GM19455 (cell line): ENCODE measurements around the gene RABGAP1L.
"Not testable (repeated sequence)": the region's sequence is repeated elsewhere in the genome, so short reads cannot be mapped to it uniquely, and the experiment has no call there.

Source experiments
- ATAC-seq: cut with Tn5 transposase; IDR thresholded peaks from one replicate; pipeline ENCODE4 v1.9.1; 2021; ENCODE audit not compliant: unreplicated experiment

The RABGAP1L gene

GRCh38 chr1:174550296-174550695 lies 391.0 kb downstream of the RABGAP1L start:
- ATAC-seq: no peak

DNA sequence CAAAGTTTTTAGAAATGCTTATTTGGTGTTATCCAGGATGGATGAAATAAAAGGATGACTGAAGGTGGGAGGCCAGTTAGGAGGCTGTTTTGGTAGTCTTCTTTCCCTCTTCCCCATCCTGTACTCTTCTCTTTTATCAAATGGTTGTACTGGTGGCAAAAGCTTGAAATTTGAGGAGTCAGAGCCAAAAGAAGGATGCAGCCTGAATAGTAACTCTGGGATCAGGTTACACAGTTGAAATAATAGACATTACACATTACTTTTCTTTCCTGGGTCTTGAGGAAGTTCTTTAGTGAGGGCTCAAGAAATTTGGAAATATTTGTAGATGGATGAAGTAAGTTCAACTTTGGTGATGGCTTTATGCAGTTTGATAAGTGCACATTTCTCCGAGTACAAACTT lies 397.1 kb downstream of the RABGAP1L start:
- ATAC-seq: no peak

DNA sequence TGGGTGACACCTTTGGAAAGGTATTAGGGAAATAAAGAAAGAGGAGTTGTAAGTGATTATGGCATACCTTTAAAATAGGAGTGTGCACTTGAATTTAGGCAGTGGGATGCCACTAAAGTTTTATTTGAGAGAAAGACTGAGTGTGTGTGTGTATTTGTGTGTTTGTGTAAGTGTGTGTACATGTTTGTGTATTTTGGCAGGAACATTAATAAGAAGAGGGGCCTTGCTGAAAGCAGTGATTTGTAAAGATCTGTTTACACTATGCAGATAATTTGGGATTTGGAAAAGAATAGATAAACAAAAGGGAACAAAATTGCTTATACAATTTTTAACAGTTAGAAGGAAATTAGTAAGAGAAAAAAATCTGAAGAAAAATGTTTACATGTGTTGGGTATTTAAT lies 409.2 kb downstream of the RABGAP1L start:
- ATAC-seq: no peak

DNA sequence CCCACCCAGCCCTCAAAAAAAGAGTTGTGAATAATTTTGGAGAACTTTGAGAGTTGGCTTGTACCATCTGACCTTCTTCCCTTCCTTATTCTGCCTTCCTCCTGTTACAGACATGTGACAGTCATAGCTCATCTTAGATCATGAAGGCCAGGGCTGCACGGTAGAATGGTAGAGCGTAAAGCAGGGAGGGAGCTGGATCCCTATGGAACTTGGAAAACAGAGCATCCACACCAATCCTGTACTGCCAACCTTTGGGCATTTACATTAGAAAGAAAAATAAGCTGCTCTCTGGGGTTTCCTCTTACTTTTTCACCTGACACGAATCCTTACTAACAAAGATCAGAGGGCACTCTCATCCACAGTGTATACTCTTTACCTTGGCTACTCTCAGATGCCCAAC lies 409.9 kb downstream of the RABGAP1L start:
- no peak for ATAC-seq

DNA sequence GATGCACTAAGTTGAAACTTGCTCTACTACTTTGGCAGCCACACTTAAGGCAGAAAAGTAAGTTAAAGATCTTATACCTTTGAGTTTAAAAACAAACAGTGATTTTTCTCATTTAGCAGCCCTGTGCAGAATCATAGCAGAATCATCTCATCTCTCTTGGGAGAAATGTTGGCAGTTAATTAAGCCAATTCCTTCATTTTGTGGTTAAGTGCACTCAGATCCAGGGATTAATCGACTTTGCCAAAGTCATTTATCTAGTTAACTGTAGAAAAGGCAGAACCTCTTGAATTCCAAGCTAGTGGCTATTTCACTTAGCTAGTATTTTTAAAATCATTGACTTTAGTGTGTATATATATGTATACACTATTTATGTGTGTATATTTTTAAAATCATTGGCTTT lies 413.5 kb downstream of the RABGAP1L start:
- ATAC-seq: no peak

GRCh38 chr1:174576120-174576519 lies 416.8 kb downstream of the RABGAP1L start:
- ATAC-seq: not testable (repeated sequence)

- ATAC-seq: no peak
These were observed 418.4 kb downstream of the RABGAP1L start for GRCh38 chr1:174577681-174578080.

DNA sequence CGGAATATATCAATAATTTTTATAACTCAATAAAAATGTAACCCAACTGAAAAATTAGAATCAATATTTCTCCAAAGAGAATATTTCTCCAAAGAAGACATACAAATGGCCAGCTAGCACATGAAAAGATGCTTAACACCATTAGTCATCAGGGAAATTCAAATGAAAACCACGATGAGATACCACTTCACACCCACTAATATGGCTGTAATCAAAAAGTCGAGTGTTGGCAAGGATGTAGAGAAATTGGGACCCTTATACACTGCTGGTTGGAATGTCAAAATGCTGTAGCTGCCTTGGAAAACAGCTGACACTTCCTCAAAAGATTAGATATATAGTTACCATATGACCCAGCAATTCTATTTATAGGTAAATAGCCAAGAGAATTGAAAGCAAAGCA lies 421.5 kb downstream of the RABGAP1L start:
- no peak for ATAC-seq

DNA sequence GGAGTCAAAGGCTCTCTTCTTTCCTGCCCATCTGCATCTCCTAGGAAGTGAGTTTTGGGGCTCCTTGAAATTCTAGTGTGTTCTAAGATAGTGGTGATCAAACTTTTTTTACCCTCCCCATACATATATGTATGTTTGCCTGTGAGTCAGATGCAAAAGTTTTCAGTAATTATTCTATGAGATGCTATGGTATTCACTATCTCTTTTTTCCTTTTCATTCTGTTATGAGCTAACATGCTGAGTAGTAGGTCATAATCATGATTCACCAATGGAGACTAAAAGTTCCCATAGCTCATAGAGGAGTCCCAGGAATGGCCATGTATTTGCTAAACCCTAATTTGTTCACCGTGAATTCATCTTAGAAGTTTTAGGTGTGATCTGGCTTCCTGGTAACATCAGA lies 424.0 kb downstream of the RABGAP1L start:
- no peak for ATAC-seq

GRCh38 chr1:174584071-174584470 lies 424.8 kb downstream of the RABGAP1L start:
- ATAC-seq: no peak

DNA sequence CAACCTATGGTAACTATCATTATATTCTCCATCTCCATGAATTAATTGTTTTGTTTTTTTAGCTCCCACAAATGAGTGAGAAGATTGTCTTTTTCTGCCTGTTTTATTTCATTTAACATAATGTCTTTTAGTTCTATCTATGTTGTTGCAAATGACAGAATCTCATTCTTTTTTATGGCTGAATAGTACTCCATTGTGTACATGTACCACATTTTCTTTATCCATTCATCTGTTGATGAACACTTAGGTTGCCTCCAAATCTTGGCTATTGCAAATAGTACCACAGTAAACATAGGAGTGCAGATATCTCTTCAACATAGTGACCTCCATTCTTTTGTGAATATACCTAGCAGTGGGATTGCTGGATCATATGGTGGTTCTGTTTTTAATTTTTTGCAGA lies 429.3 kb downstream of the RABGAP1L start:
- not testable (repeated sequence) for ATAC-seq

GRCh38 chr1:174605198-174605597 lies 445.9 kb downstream of the RABGAP1L start:
- no peak for ATAC-seq

- ATAC-seq: no peak
These were observed 447.2 kb downstream of the RABGAP1L start for GRCh38 chr1:174606471-174606870.

- not testable (repeated sequence) for ATAC-seq
These were observed 458.6 kb downstream of the RABGAP1L start for GRCh38 chr1:174617905-174618304.

DNA sequence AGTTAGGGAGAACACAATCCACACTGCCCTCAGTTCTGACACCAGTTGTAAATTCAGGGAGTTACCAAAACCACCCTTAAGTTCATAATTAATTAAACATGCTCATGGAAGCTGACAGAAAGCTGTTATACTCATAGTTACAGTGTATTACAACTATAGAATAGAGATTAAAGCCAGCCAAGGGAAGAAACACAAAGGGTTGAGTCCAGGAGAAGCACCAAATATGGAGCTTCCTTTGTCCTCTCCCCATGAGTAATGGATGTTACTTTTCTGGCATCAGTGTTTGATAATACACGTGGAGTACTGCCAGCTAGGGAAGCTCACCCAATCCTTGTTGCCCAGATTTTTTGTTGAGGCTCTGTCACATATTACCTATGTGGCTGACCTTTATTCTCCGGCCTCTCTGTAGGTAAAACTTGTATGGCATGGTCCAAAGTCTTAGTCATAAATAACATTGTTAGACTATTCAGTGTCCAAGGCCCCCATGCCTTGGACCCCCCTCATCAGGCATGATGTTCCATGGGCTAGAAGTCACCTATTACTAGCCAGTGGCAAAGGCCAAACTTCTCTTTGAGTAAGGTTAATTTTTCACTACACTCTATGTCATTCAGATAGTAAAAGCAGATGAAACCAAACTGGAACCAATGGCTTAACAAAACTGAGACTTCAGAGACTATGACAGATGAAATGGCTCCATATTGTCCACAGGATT lies 464.2 kb downstream of the RABGAP1L start:
- ATAC-seq: no peak

DNA sequence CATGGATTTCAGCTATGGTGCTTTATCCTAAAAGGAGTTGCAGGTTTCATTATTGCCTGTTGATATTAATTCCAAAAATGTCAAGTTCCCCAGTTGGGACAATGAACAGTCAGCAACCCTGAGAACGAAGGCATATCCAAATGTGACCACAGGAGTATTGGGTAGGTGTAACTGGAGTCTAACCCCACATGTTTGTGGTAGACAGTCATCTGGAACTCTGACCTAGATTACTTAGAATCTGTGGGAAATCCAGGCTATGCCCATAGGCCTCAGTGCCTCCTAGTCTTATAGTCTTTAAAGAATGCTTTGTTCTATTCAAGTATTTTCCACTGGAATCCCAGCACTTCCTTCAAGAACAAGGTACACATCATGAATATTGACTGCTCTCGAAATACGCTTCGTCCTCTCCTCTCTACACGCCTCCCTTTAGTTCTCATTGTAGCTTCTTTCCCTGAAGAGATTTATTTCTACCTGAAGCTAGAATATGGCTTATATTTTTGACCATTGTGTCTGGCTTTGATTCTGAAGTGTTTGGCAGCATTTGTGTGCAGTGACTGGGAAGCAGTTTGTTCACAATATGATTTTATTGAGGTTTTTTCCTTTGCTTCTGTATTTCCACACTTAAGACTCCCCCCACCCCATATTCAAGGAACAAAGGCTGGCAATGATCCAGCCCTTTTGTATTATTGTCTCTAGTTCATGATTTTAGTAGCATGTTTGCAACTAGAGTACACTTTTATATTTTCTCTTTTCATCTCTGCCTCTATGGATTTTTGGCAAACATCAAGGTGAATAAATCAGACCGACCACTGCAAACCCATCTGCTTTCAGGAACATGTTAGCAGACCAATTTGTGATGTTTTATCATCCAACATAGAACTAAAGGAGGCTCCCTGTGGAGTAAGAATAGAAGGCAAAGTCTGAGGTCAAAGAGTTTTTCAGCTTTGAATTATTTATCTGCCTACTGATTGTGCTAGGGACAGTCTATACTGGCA lies 467.0 kb downstream of the RABGAP1L start:
- no peak for ATAC-seq

DNA sequence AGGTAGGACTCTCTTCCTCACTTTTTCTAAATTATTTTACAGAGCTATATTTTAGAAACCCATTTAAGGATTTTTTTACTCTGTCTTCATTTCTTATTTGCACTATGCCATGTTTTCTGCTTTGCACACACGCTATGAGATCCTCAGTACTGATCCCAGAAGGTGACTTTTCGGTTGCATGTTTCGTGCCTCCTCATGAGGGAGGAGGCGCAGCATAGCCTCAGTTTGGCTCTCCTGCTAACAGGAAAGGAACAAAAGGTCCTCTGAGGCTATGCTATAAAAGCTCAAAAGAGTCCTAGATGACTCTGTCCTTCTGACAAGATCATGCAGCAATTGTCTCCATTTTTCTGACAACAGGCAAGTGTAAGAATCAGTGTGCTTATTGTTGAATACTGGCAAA lies 478.2 kb downstream of the RABGAP1L start:
- ATAC-seq: no peak

GRCh38 chr1:174639461-174639860 lies 480.1 kb downstream of the RABGAP1L start:
- no peak for ATAC-seq

GRCh38 chr1:174640783-174641182 lies 481.5 kb downstream of the RABGAP1L start:
- ATAC-seq: no peak

GRCh38 chr1:174642393-174642792 lies 483.1 kb downstream of the RABGAP1L start:
- no peak for ATAC-seq

GRCh38 chr1:174643206-174643605 lies 483.9 kb downstream of the RABGAP1L start:
- no peak for ATAC-seq

DNA sequence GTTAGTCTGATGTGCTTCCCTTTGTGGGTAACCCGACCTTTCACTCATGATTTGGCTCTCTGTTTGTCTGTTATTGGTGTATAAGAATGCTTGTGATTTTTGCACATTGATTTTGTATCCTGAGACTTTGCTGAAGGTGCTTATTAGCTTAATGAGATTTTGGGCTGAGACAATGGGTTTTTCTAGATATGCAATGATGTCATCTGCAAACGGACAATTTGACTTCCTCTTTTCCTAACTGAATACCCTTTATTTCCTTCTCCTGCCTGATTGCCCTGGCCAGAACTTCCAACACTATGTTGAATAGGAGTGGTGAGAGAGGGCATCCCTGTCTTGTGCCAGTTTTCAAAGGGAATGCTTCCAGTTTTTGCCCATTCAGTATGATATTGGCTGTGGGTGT lies 490.3 kb downstream of the RABGAP1L start:
- not testable (repeated sequence) for ATAC-seq
